ENCODE results near the gene CCR5AS.
A peak's percentile ranks its signal among the peaks of the same experiment; 100 is the strongest.
"Not testable (repeated sequence)": the region's sequence is repeated elsewhere in the genome, so short reads cannot be mapped to it uniquely, and the experiment has no call there.

The CCR5AS gene

DNA sequence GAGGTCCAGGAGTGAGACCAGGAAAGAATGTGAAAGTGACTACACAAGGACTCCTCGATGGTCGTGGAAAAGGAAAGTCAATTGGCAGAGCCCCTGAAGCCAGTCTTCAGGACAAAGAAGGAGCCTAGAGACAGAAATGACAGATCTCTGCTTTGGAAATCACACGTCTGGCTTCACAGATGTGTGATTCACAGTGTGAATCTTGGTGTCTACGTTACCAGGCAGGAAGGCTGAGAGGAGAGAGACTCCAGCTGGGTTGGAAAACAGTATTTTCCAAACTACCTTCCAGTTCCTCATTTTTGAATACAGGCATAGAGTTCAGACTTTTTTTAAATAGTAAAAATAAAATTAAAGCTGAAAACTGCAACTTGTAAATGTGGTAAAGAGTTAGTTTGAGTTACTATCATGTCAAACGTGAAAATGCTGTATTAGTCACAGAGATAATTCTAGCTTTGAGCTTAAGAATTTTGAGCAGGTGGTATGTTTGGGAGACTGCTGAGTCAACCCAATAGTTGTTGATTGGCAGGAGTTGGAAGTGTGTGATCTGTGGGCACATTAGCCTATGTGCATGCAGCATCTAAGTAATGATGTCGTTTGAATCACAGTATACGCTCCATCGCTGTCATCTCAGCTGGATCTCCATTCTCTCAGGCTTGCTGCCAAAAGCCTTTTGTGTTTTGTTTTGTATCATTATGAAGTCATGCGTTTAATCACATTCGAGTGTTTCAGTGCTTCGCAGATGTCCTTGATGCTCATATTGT, 47.0 kb downstream of the CCR5AS start:
- no peak for DNase-seq (ENCODE audit: low read depth in 1 of 2, low spot score in 1 of 2)

DNA sequence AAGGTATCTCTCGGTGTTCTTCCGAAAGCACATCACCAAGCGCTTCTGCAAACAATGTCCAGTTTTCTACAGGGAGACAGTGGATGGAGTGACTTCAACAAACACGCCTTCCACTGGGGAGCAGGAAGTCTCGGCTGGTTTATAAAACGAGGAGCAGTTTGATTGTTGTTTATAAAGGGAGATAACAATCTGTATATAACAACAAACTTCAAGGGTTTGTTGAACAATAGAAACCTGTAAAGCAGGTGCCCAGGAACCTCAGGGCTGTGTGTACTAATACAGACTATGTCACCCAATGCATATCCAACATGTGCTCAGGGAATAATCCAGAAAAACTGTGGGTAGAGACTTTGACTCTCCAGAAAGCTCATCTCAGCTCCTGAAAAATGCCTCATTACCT, 48.4 kb downstream of the CCR5AS start:
- DNase-seq (ENCODE audit: low read depth in 1 of 2, low spot score in 1 of 2), result no peak

DNA sequence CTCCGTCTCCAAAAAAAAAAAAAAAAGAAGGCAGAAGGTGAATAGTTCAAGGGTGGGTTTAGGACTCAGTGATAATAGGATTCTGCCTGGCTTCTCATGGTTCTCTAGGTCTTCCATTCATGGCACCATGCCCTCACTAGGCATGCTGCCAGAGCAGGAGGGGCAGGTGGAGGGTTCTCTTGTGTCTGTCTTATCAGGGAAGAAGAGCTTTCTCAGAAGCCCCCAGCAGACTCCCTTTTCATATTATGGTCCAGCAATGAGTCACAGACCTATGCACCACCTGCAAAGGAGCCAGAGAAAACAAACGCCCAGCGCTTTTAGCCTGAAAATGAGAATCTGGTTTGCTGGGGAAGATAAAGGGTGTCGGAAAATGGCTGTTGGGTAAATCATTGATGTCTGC, 50.0 kb downstream of the CCR5AS start:
- no peak for DNase-seq (ENCODE audit: low read depth in 1 of 2, low spot score in 1 of 2)

DNA sequence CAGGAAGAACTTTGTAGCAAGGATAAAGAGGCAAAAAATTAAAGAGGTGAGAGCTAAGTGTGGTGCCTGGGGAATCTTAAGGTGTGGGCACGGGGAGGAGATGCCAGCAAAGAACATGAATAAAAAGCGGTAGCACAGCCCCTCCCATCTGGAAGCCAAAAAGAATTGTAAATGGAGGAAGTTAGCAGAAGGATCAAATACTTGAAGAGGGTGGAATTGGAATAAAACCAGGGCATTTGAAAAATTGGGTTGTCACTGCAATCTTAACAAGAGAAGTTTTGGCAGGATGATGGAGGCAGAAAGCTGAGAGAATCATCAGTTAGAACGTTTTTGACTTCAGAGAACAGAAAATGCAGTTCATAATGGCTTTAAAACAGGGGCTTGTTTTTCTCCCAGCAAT, 50.6 kb downstream of the CCR5AS start:
- no peak for DNase-seq (ENCODE audit: low read depth in 1 of 2, low spot score in 1 of 2)

DNA sequence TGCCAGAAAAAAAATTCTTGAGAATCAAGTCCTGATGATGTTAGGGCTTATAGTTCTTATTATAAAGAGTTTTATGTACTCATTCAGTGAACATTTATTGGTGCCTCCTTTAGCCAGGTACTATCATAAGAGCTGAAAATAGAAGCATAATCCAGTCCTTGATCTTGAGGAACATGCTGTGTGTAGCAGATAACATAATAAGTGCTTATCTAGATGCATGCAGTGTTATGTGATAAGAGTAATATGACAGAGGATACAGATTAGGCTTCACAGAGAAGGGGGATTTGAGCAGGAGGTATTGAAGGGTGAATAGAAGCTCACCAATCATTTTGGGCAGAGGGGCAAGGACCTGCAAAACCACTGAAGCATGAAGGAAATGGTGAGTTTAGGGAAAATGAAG, 51.9 kb downstream of the CCR5AS start:
- no peak for DNase-seq (ENCODE audit: low read depth in 1 of 2, low spot score in 1 of 2)

DNA sequence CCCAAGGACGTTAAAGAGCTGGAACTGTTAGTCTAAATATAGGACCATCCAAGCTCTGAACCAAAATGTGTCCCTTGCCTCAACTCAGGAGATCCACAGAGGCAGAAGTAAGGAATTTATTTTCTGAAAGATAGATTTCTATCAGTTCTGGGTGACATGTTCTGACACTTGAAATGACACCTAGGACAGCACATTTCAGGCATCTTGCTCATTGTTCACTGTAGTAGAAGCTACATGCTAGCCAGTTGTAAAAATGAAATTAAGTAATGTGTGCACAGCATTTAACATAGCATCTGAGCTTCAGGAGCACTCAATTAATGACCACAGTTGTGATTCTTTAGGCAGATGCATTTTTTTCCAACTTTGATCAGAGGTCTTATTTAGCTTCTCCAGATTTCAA, 52.4 kb downstream of the CCR5AS start:
- no peak for DNase-seq (ENCODE audit: low read depth in 1 of 2, low spot score in 1 of 2)

DNA sequence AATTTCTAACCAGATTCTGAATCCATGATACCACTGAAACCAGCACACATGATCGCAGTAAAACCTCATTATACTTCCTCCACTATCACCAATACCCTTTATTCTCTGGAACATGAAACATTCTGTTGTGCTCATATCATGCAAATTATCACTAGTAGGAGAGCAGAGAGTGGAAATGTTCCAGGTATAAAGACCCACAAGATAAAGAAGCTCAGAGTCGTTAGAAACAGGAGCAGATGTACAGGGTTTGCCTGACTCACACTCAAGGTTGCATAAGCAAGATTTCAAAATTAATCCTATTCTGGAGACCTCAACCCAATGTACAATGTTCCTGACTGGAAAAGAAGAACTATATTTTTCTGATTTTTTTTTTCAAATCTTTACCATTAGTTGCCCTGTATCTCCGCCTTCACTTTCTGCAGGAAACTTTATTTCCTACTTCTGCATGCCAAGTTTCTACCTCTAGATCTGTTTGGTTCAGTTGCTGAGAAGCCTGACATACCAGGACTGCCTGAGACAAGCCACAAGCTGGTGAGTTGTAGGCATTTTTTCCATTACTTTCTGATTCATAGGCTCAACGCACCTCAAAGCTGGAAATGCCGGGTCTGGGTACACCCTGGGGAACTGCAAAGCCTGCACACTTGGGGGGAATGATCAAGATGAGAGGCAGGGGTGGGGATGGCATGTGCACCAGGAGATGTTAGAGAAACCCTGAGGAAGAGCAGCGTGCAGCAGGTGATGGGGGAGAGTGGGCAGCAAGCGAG, 53.0 kb downstream of the CCR5AS start, which contains the start of gene CCR2:
Gene CCR2 (plus strand): TSS at position 465 of the 764 bp plus-strand sequence. CDS start 3,417 bp downstream, outside the sequence.
- peak in 1 of 2 donors; percentile 25 for DNase-seq (ENCODE audit: low read depth in 1 of 2, low spot score in 1 of 2)

DNA sequence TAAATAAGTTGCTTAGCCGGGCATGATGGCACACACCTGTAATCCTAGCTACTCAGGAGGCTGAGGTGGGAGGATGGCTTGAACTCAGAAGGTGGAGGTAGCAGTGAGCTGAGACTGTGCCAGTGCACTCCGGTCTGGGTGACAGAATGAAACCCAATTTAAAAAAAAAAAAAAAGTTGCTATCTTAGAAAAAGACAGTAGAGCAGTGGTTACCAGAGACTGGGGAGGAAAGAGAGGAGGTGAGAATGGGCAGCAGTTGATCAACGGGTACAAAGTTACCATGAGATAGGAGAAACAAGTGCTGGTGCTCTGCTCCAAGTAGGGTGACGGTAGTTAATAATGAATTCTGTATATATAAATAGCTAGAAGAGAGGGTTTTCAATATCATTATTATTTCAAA, 53.8 kb downstream of the CCR5AS start:
- no peak for DNase-seq (ENCODE audit: low read depth in 1 of 2, low spot score in 1 of 2)

DNA sequence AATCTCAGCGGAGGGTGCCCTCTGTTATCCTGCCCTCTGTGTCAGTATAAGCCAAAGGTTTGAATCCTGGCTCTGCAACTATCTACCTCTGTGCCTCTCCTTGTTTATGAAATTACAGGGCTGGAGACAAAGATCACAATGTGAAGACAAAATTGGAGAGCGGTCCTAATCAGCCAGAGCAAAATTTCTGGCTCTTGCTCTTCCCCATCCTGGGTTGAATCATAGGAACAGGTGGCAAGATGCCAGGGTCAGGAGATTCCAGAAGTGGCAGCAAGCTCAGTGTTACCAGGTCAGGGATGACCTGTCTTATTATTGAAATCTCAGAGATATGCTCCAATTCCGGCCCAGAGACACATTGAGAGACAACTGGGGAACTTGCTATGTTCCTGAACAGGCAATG, 55.2 kb downstream of the CCR5AS start:
- DNase-seq (ENCODE audit: low read depth in 1 of 2, low spot score in 1 of 2), result no peak

DNA sequence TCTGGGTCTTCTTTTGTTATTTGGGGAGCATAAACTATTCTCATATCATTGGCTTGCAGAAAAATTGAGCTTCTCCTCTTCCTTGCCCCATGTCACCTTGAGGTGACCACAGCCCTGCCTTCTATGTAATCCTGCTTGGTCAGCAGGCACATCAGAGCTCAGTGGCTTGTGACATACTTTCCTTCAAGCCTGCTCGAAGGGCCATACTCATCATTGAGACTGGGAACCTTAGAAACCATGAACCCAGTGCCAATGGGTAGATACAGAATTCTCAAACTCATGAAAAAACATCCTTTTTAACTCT, 56.7 kb downstream of the CCR5AS start:
- no peak for DNase-seq (ENCODE audit: low read depth in 1 of 2, low spot score in 1 of 2)

DNA sequence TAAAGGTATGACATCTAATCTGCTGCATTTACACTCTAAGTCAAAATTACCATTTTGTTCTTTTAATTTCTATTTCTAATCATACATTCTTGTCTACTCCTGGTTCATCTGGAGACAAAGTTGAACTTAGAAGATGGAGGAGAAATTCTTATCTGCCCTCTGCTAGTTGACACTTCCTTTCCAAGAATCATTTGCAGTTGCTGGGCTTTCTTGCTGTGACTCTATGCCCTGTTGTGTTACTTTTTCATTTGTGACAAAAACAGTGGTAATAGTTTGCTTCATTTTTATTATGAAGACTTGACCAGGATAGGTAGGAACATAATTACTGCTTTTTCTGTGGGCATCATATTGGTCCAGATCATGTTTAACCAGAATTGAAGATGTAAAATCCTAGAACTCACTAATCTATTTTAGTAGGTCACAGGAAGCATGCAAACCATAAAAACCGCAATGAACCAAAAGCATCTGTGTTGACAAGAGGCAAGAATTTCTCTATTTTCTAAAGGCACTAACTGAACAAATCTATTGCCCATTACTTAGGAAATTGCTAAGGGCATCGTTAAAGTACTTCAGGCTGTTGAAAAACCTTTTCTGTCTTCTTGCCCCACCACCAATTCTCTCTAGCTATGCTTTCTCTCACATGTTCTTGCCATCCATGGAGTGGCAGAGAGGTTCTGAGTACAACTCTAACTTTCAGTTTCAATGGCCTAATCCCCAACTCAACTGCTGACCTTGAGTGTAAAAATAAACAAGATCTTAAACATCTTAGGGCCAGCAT, 57.2 kb downstream of the CCR5AS start:
- DNase-seq (ENCODE audit: low read depth in 1 of 2, low spot score in 1 of 2), result no peak

DNA sequence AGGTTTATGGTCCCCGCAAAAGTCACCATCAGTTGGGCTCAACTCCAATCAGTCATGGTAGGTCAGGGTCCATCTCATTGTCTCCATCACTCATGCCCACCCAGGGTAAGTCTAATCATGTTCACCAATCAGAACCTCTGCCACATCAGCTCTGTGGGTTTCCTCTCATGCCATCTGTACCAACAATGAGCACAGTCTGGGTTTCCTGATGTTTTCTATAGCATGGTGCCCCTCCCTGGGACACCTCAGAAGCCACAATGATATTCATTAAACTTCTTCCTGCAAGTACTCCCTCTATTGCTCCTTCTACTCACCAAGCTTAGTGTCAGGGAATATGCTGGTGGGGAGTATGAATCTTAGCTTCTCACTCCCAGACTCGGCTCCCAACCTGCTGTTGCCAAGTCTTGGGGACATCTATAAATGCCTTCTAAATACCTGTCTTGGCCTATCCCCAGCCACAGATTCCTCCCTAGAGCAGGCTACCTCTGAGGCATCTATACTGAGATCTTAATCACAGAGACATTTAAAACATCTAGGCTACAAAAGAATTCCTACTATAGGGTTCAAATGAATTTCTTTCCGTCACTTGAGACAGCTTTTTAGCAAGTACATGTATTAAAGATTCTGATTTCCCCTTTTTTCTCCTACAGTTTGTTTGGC, 57.9 kb downstream of the CCR5AS start:
- no peak for DNase-seq (ENCODE audit: low read depth in 1 of 2, low spot score in 1 of 2)

DNA sequence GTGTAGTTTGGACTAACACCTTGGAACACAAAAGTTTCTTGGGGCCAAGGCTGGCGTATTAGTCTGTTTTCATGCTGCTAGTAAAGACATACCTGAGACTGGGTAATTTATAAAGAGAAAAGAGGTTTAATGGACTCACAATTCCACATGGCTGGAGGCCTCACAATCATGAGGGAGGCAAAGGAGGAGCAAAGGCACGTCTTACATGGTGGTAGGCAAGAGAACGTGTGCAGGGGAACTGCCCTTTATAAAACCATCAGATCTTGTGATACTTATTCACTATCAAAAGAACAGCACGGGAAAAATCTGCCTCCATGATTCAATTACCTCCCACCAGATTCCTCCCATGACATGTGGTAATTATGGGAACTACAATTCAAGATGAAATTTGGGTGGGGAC, 62.4 kb downstream of the CCR5AS start:
- DNase-seq (ENCODE audit: low read depth in 1 of 2, low spot score in 1 of 2), result no peak

DNA sequence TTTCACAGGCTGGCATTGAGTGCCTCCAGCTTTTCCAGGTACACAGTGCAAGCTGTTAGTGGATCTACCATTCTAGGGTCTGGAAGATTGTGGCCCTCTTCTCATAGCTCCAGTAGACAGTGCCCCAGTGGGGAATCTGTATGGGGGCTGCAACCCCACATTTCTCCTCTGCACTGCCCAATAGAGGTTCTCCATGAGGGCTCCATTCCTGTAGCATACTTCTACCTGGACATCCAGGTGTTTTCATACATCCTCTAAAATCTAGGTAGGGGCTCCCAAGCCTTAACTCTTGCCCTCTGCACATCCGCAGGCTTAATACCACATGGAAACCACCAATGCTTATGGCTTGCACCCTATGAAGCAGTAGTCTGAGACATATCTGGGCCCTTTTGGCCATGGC, 68.0 kb downstream of the CCR5AS start:
- DNase-seq (ENCODE audit: low read depth in 1 of 2, low spot score in 1 of 2), result no peak

DNA sequence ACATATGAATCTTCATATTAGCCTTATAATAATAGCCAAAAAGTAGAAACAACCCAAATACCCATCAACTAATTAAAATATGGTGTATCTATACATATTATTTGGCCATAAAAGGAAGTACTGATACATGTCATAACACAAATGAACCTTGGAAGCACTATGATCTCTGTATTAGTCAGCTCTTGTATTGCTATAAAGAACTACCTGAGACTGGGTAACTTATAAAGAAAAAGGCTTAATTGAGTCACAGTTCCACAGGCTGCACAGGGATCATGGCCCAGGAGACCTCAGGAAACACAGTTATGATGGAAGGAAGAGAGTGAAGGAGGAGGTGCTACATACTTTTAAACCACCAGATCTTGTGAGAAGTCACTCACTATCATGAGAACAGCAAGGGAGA, 69.0 kb downstream of the CCR5AS start:
- DNase-seq (ENCODE audit: low read depth in 1 of 2, low spot score in 1 of 2), result no peak

DNA sequence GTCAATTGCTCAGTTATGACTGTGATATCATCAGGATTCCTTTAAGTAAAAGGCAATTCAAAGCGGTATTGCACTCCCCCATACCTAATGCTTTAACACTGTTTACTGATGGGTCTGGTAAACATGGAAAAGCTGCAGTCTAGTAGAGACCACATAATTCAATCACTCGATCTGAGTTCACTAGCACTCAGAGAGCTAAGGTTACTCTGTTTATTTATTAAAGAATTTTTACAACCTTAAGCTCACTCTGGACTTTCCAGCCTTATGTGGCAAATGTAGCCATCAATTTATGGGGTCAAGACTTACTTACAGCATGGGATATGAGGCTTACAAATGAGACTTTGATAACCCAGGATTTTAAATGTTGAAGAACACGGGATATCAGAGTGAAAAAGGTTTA, 71.3 kb downstream of the CCR5AS start:
- no peak for DNase-seq (ENCODE audit: low read depth in 1 of 2, low spot score in 1 of 2)

DNA sequence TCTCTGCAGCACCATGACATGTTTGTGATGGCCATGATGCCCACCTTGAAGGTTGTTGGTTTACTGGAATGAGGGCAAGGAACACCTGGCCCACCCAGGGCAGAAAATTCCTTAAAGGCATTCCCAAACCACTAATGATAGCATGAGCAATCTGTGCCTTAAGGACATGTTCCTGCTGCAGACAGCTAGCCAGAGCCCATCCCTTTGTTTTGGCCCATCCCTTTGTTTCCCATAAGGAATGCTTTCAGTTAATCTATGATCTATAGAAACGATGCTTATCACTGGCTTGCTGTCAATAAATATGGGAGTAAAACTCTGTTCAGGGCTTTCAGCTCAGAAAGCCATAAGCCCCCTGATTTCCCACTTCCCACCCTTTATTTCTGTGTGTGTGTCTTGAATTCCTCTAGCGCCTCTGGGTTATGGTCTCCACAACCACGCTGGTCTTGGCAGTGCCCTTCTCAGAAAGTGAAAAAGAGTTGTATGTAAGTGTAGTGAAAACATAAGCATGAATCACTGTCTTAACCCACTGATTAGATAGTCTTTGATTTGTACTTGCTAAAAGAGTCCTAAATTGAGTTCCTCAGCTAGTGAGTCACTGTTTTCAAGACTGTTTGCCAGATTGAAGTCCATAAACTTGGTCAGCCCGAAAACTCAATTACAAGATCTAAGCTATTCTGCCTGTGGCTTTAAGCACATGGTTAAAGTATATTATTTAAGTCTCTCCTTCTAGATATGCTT, 72.0 kb downstream of the CCR5AS start:
- no peak for DNase-seq (ENCODE audit: low read depth in 1 of 2, low spot score in 1 of 2)

DNA sequence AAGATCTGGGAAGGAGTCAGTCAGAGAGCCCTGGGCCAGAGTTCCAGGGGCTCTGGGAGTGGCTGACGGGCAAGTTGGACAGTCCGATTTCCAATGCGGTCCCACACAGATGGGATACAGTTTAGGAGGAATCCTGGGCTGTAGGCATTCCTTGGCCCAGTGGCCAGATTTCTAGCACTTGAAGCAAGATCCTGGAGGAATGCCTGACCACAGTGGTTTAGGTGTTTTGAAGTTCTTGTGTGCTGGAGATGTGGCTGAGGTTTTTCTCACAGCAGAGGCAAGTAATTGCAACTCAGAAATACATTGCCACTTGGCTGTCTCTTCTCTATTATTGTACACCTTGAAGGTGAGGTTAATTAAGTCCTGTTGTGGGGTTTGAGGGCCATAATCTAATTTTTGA, 76.2 kb downstream of the CCR5AS start:
- not testable (repeated sequence) for DNase-seq (ENCODE audit: low read depth in 1 of 2, low spot score in 1 of 2)

DNA sequence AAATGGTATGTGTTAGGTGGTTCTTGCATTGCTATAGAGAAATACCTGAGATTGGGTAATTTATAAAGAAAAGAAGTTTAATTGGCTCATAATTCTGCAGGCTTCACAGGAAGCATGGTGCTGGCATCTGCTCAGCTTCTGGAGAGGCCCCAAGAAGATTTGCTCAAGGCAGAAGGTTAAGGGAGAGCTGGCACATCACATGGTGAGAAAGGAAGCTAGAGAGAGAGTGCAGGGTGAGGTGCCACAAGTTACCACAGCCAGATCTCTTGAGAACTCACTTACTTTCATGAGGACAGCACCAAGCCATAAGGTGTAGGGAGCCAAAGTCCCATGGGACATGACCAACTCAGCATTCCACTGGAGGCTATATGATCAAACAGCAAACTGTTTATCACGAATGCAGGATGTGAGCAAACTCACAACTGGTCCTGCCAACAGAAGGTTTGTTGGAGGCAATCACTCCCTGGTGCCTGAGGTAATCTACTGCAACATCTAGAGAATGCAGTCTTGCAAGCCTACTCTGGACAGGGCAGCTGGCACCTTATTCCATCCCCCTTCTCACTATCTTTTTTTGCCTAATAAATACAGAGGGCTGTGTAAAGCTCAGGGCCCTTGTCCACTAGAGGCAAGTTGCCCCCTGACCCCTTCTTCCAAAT, 81.1 kb downstream of the CCR5AS start:
- DNase-seq (ENCODE audit: low read depth in 1 of 2, low spot score in 1 of 2), result no peak

DNA sequence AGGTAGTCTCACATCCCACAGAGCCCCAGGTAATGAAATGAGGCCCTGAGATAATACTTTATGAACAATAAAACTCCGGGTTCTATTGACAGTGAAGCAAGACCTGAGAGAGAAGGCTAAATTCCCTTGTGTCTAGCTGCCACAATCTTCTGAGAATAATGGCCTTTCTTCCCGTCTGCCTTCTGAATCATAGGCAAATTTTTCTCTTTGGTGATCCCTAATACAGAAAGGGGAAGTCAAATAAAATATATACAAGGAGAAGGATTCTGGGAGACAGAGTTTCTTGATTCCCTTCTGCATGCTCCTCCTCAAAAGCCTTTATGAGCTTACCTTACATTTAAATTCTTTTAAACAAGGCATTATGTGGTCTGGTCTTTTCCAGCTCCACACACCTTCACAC, 82.8 kb downstream of the CCR5AS start:
- no peak for DNase-seq (ENCODE audit: low read depth in 1 of 2, low spot score in 1 of 2)
